SKM-1 treated with dmso at 0.1 percent for 144 hours (cell line): ENCODE data around the gene BTBD9.

Source experiments
- DNase-seq: peaks from one replicate; lab custom pipeline; 2025; ENCODE audit not compliant: unreplicated experiment; lab: John Stamatoyannopoulos, UW

BTBD9 gene

GRCh38 chr6:38396209-38396608 lies 243.5 kb downstream of the BTBD9 start:
- no peak for DNase-seq

- no peak for DNase-seq
Observed at GRCh38 chr6:38393986-38394385, 245.7 kb downstream of the BTBD9 start.

- no peak for DNase-seq
Observed at GRCh38 chr6:38391626-38392579, 247.8 kb downstream of the BTBD9 start.

- DNase-seq, result no peak
Observed at GRCh38 chr6:38391206-38391605, 248.5 kb downstream of the BTBD9 start.

- no peak for DNase-seq
Observed at GRCh38 chr6:38389875-38390274, 249.9 kb downstream of the BTBD9 start.

- no peak for DNase-seq
Observed at GRCh38 chr6:38387971-38388370, 251.8 kb downstream of the BTBD9 start.

GRCh38 chr6:38387461-38387860 lies 252.3 kb downstream of the BTBD9 start:
- no peak for DNase-seq

GRCh38 chr6:38378801-38379200 lies 260.9 kb downstream of the BTBD9 start:
- DNase-seq, result no peak

- no peak for DNase-seq
Observed at GRCh38 chr6:38375937-38376336, 263.8 kb downstream of the BTBD9 start.

- no peak for DNase-seq
Observed at GRCh38 chr6:38375341-38375740, 264.4 kb downstream of the BTBD9 start.

- no peak for DNase-seq
Observed at GRCh38 chr6:38371881-38372280, 267.8 kb downstream of the BTBD9 start.

- no peak for DNase-seq
Observed at GRCh38 chr6:38370653-38371601, 268.8 kb downstream of the BTBD9 start.

- DNase-seq, result no peak
Observed at GRCh38 chr6:38367231-38367630, 272.5 kb downstream of the BTBD9 start.

- DNase-seq, result no peak
Observed at GRCh38 chr6:38366234-38366633, 273.5 kb downstream of the BTBD9 start.

GRCh38 chr6:38364775-38365174 lies 275.0 kb downstream of the BTBD9 start:
- no peak for DNase-seq

GRCh38 chr6:38364127-38364526 lies 275.6 kb downstream of the BTBD9 start:
- no peak for DNase-seq

GRCh38 chr6:38355519-38355918 lies 284.2 kb downstream of the BTBD9 start:
- no peak for DNase-seq

GRCh38 chr6:38354905-38355304 lies 284.8 kb downstream of the BTBD9 start:
- DNase-seq, result no peak

GRCh38 chr6:38354037-38354381 lies 285.7 kb downstream of the BTBD9 start:
- no peak for DNase-seq

- DNase-seq, result no peak
Observed at GRCh38 chr6:38353310-38354036, 286.3 kb downstream of the BTBD9 start.

- no peak for DNase-seq
Observed at GRCh38 chr6:38352636-38353035, 287.1 kb downstream of the BTBD9 start.
